SH-SY5Y (cell line): Measurements from ENCODE around the gene ASB10.

Experiments used
- GATA2 ChIP-seq: IDR thresholded peaks from 2 replicates; pipeline ENCODE4 v1.6.1; 2011; ENCODE audit warnings: mild to moderate bottlenecking, low read depth, low read length
- GATA3 ChIP-seq: IDR thresholded peaks from 2 replicates; pipeline ENCODE4 v1.6.1; 2011; ENCODE audit warnings: low read depth, mild to moderate bottlenecking, low read length, moderate library complexity

DNA sequence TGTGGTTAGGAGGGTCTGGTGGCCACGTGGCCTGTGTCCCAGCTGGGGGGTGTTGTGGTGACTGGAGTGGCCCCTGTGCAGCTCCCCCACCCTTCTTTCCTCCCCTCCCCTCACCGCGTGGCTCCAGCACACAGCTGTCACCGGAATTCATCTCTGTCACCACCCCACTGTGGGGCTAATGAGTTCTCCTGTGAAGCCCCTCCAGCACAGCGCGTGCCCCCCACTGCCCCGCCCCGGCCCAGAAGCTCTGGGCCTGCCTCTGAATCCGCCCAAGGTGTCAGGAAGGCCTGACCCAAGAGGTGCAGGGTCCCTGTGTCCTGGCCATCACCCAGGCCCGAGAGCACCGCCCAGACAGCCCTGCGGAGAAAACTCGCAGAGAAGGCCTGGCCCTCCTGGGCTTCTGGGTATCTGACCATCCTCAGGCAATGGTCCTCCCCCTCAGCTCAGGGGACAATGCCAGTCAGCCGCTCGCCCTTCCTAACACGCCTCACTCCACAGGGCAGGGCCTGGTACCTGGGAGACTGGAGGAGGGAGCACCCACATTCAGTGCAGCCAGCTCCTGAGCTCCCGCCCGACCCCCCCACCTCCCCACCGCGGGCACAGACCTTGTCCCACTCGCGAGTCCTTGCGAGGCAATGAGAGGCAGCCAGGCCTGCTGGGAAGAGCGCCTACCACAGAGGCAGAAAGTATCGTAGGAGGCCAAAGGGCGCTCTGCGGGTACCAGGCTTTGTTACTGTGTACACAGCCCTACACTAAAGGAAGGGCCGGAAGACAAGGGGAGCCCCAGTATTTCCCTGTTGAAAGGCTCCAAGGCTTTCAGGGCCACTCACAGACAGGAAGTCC, 57.7 kb downstream of the ASB10 start:
- TF ChIP-seq GATA2, result no peak
- TF ChIP-seq GATA3, result no peak
